ENCODE results near the gene CCNQ. TPM values are rescaled to one million over a fixed set of nuclear protein-coding genes. Genes with fewer than 3 reads are reported as not detected.

The CCNQ gene
- total RNA-seq, 1 experiment from 2014 or later, result 33.9 TPM

DNA sequence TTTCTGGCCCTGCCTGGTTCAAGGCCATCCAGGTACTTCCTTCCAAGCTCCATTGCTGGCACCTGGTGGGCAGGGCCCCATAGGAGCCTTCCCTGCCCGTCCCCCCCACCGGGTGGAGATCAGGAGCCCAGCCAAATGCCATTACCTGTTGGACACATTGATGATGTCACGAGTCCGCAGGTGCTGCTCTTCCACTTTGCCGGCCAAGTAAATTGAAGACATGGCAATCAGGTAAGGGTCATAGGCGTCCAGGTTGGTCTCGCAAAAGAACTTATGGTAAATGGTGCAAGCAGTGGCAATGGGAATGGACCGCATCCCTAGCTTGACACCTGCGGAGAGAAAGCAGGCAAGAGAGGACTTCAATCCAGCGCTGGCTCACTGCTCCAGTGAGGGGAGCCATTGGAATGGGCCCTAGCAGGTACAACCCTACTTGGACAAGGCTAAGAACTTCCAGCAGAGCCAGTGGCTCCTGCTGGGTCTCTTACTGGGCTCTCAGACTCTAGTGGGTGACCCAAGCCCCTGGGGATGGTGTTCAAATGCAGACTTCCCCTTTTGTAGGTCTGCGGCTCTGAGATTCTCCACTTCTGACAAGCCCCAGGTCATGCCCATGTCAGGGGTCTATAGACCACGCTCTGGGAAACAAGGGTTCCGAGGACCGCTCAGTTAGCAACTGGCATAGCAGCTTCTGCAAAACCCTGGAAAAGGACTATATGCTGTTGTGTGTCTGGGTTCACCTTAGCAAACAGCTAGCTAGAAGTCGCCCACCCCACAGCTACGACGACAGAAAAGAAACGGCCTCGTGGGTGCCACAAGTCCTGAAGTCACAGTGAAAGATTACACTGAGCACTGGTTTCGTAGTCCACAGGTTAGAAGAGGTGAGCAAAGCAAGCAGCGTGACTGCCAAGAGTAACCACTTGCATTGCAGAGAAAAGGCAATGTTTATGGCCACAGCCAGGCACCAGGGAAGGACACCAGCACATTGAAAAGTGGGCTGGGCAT lies 2.8 kb downstream of the CCNQ start:
- POLR2A ChIA-PET (ENCODE audit: unreplicated experiment), result no interaction called here
- H3K36me3 ChIP-seq (ENCODE audit: low read depth), result no peaks in the 10 kb centered on the region
- no peaks in the 10 kb centered on the region for H3K9me3 ChIP-seq (ENCODE audit: insufficient read depth, low read depth)
- H3K79me2 ChIP-seq (ENCODE audit: low read depth), result peaks cover 24% of the 10 kb centered on the region
- no peaks in the 10 kb centered on the region for H3K27me3 ChIP-seq (ENCODE audit: insufficient read depth, low read depth)
- H3F3A ChIP-seq (ENCODE audit: insufficient read depth, low read depth), result no peaks in the 10 kb centered on the region; the same call in 1 of the 2 replicates
- no peak for DNase-seq
- no peak overlapping the region for H3K4me3 ChIP-seq
- TF ChIP-seq EZH2 (IDR thresholded peaks at IDR 0.05; ENCODE audit: low read depth), result no peak
- TF ChIP-seq, protein P1, sequence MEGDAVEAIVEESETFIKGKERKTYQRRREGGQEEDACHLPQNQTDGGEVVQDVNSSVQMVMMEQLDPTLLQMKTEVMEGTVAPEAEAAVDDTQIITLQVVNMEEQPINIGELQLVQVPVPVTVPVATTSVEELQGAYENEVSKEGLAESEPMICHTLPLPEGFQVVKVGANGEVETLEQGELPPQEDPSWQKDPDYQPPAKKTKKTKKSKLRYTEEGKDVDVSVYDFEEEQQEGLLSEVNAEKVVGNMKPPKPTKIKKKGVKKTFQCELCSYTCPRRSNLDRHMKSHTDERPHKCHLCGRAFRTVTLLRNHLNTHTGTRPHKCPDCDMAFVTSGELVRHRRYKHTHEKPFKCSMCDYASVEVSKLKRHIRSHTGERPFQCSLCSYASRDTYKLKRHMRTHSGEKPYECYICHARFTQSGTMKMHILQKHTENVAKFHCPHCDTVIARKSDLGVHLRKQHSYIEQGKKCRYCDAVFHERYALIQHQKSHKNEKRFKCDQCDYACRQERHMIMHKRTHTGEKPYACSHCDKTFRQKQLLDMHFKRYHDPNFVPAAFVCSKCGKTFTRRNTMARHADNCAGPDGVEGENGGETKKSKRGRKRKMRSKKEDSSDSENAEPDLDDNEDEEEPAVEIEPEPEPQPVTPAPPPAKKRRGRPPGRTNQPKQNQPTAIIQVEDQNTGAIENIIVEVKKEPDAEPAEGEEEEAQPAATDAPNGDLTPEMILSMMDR (conservative IDR thresholded peaks at IDR 0.05), result no peak
- H3K4me1 ChIP-seq (replicated peaks; ENCODE audit: insufficient read depth), result peaks cover 15% of the 10 kb centered on the region; the same call in 1 of the 2 replicates
- H3K4me2 ChIP-seq, result no peak overlapping the region
- intact Hi-C loops (cut with micrococcal nuclease; ENCODE audit: unreplicated experiment), result loop anchor here (5.0 kb wide), 1 partner anchor 781 kb away; the partner anchor contains the start of gene EMD
- no peak overlapping the region for H3K27ac ChIP-seq
- no peaks in the 10 kb centered on the region for H3K9me2 ChIP-seq (ENCODE audit: insufficient read depth)
- CTCF ChIA-PET, result no interaction called here
- peaks cover 4% of the 10 kb centered on the region; the same call in 1 of the 2 replicates for H4K20me1 ChIP-seq (ENCODE audit: insufficient read depth)
- no TSS peak for BruUV-seq (replicated peaks)
- H2AFZ ChIP-seq, result no peak overlapping the region

DNA sequence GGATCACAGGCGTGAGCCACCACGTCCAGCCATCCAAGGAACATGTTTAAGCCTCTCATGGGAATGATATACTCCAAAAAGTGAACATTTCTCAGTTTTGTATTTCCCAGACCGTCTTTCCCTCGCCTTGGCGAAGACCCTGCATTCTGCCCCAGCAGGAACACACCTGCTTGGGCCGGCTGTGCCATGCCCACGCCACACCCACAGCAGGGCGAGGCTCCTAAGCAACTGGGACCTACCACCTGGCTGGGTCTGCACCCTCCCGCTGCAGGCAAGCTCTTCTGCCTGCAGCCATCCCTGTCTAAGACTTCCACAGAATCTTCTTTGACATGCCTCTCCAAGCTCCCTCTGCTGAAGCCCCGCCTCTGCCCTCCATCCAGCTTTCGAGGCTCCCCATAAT lies 3.6 kb downstream of the CCNQ start:
- H3K36me3 ChIP-seq (ENCODE audit: low read depth), result no peaks in the 10 kb centered on the region
- no TSS peak for BruUV-seq (replicated peaks)
- intact Hi-C loops (cut with micrococcal nuclease; ENCODE audit: unreplicated experiment), result loop anchor here (5.0 kb wide), 1 partner anchor 782 kb away; the partner anchor contains the start of gene EMD

DNA sequence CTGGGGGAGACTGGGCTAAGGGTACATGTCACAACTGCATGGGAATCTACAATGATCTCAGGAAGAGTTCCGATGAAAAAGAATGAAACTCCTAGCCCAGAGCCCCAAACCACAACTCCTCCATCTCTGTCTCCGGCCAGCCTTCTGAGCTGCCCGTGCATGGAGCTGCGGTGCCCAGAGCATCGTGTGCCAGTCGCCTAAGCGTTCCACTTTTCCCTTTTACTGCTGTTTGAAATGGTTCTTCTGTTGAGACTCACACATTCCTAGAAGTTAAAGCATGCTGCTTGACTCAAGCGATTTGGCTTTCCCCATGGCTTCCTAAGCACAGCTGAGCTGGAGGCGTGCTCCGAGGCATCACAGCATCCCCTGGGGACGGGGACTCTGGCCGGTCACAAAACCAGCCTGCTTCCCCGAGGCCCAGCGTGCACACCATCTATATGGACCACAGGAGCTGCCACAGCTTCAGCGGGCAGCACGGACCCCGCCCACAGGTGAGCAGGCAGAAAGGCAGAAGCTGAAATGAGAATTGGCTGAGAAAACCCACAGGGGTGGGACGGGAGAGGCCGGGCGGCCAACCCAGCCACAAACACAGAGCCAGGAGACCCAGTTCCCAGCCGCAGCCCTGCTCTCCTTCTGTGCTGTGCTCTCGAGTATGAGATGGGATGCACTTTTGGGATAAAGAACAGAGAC lies 5.0 kb downstream of the CCNQ start:
- TF ChIP-seq, protein P1 (conservative IDR thresholded peaks at IDR 0.05), result no peak
- TF ChIP-seq EZH2 (IDR thresholded peaks at IDR 0.05; ENCODE audit: low read depth), result no peak
- H3F3A ChIP-seq (ENCODE audit: insufficient read depth, low read depth), result no peaks in the 10 kb centered on the region
- DNase-seq, result no peak
- peaks cover 4% of the 10 kb centered on the region; the same call in 1 of the 2 replicates for H4K20me1 ChIP-seq (ENCODE audit: insufficient read depth)
- intact Hi-C loops (cut with micrococcal nuclease; ENCODE audit: unreplicated experiment), result no loop called here
- no peaks in the 10 kb centered on the region for H3K9me3 ChIP-seq (ENCODE audit: insufficient read depth, low read depth)
- H3K36me3 ChIP-seq (ENCODE audit: low read depth), result no peaks in the 10 kb centered on the region
- no peaks in the 10 kb centered on the region for H3K27me3 ChIP-seq (ENCODE audit: insufficient read depth, low read depth)
- H3K79me2 ChIP-seq (ENCODE audit: low read depth), result peaks cover 24% of the 10 kb centered on the region
- no peak overlapping the region for H3K4me2 ChIP-seq
- H3K27ac ChIP-seq, result no peak overlapping the region
- CTCF ChIA-PET, result no interaction called here
- H3K4me3 ChIP-seq, result no peak overlapping the region
- H3K9me2 ChIP-seq (ENCODE audit: insufficient read depth), result no peaks in the 10 kb centered on the region
- H2AFZ ChIP-seq, result no peak overlapping the region
- peaks cover 9% of the 10 kb centered on the region; the same call in 1 of the 2 replicates for H3K4me1 ChIP-seq (replicated peaks; ENCODE audit: insufficient read depth)
- no TSS peak for BruUV-seq (replicated peaks)
- POLR2A ChIA-PET (ENCODE audit: unreplicated experiment), result no interaction called here

More for the DNA sequence above, 3.6 kb downstream of the CCNQ start:
- Histone ChIP-seq H3K9me2 (ENCODE audit: insufficient read depth) (no peaks in the 10 kb centered on the region), H3K4me1 (replicated peaks; ENCODE audit: insufficient read depth) (peaks cover 13% of the 10 kb centered on the region; the same call in 1 of the 2 replicates), H3K4me2 (no peak overlapping the region), H3F3A (ENCODE audit: insufficient read depth, low read depth) (no peaks in the 10 kb centered on the region; the same call in 1 of the 2 replicates), H2AFZ (no peak overlapping the region), H3K9me3 (ENCODE audit: insufficient read depth, low read depth) (no peaks in the 10 kb centered on the region), H4K20me1 (ENCODE audit: insufficient read depth) (peaks cover 4% of the 10 kb centered on the region; the same call in 1 of the 2 replicates), H3K4me3 (no peak overlapping the region), H3K27me3 (ENCODE audit: insufficient read depth, low read depth) (no peaks in the 10 kb centered on the region), H3K79me2 (ENCODE audit: low read depth) (peaks cover 24% of the 10 kb centered on the region), H3K27ac (no peak overlapping the region)
- ChIA-PET POLR2A (ENCODE audit: unreplicated experiment) (no interaction called here), CTCF (no interaction called here)
- DNase-seq, result no peak
- TF ChIP-seq, protein P1 (conservative IDR thresholded peaks at IDR 0.05), result no peak
- TF ChIP-seq EZH2 (IDR thresholded peaks at IDR 0.05; ENCODE audit: low read depth), result no peak
